AG09309 (cell line): ENCODE data around the gene HS2ST1.
A peak's percentile ranks its signal among the peaks of the same experiment; 100 is the strongest.

Experiments
- DNase-seq: peaks from one replicate; pipeline ENCODE4 v3.0.0-alpha.2; 2010; ENCODE audit warnings: low read depth
- H3K4me3 ChIP-seq: 2 replicates; pipeline ENCODE4 v1.5.1; 2011; ENCODE audit warnings: mild to moderate bottlenecking, low read depth, low read length, moderate library complexity; ENCODE audit not compliant: control insufficient read depth
- CTCF ChIP-seq: IDR thresholded peaks from 2 replicates; pipeline ENCODE4 v1.5.1; 2011; ENCODE audit warnings: mild to moderate bottlenecking, low read depth, low read length, inconsistent platforms; ENCODE audit not compliant: insufficient read depth, control insufficient read depth; ENCODE audit errors: missing control alignments

HS2ST1 gene

GRCh38 chr1:87144981-87145380 lies 230.5 kb downstream of the HS2ST1 start:
- no peak overlapping the region for H3K4me3 ChIP-seq
- TF ChIP-seq CTCF: no peak

GRCh38 chr1:87146538-87146937 lies 232.1 kb downstream of the HS2ST1 start:
- H3K4me3 ChIP-seq: no peak overlapping the region
- no peak for DNase-seq
- TF ChIP-seq CTCF: no peak

More at GRCh38 chr1:87144981-87145380, 230.5 kb downstream of the HS2ST1 start:
- no peak for DNase-seq

GRCh38 chr1:87146986-87147385 lies 232.6 kb downstream of the HS2ST1 start:
- H3K4me3 ChIP-seq: no peak overlapping the region
- DNase-seq: no peak
- TF ChIP-seq CTCF: no peak

GRCh38 chr1:87147851-87148250 lies 233.4 kb downstream of the HS2ST1 start:
- DNase-seq: no peak
- TF ChIP-seq CTCF: no peak

GRCh38 chr1:87148661-87149060 lies 234.2 kb downstream of the HS2ST1 start:
- no peak for DNase-seq
- H3K4me3 ChIP-seq: no peak overlapping the region
- no peak for TF ChIP-seq CTCF

More at GRCh38 chr1:87147851-87148250, 233.4 kb downstream of the HS2ST1 start:
- no peak overlapping the region for H3K4me3 ChIP-seq

- peak; percentile 61 for DNase-seq
- no peak overlapping the region for H3K4me3 ChIP-seq
- no peak for TF ChIP-seq CTCF
Measured at GRCh38 chr1:87149241-87150041, 235.0 kb downstream of the HS2ST1 start.
